A549 (cell line): ENCODE data around the gene GLT1D1.

Experiments
- CBX2 ChIP-seq: fragments of 200-600 bp; sonication (generic); IDR thresholded peaks from 2 replicates; pipeline ENCODE4 v1.6.1; 2016; ENCODE audit warnings: low read depth, mild to moderate bottlenecking, borderline replicate concordance
- ESRRA ChIP-seq: fragments of 150-350 bp; IDR thresholded peaks from 2 replicates; pipeline ENCODE4 v1.6.1; 2014; ENCODE audit warnings: mild to moderate bottlenecking, low read length, borderline replicate concordance
- HDAC2 ChIP-seq: fragments of 200-600 bp; sonication (generic); IDR thresholded peaks from 2 replicates; pipeline ENCODE4 v1.6.1; 2016
- MAFK ChIP-seq: fragments of 450-650 bp; IDR thresholded peaks from 2 replicates; pipeline ENCODE4 v1.6.1; 2014; ENCODE audit not compliant: partially characterized antibody
- NR3C1 ChIP-seq: fragments of >200 bp; sonication (Bioruptor Twin); formaldehyde crosslinking; IDR thresholded peaks from 3 replicates; pipeline ENCODE4 v1.6.1; 2017
- POLR2A ChIP-seq: IDR thresholded peaks from 2 replicates; pipeline ENCODE4 v1.6.1; 2012; ENCODE audit warnings: mild to moderate bottlenecking, low read length
- RAD21 ChIP-seq, 2 experiments: fragments of >200 bp in 1 of 2; sonication (Bioruptor Twin) in 1 of 2; formaldehyde crosslinking in 1 of 2; IDR thresholded peaks in 1 of 2; conservative IDR thresholded peaks in 1 of 2; 2 replicates in 1 of 2; 3 replicates in 1 of 2; pipeline ENCODE4 v1.6.1; 2012 to 2018; ENCODE audit warnings: inconsistent platforms in 1 of 2
- SMC3 ChIP-seq: fragments of >200 bp; sonication (Bioruptor Twin); formaldehyde crosslinking; IDR thresholded peaks from 3 replicates; pipeline ENCODE4 v1.6.1; 2018; ENCODE audit warnings: inconsistent platforms
- ZSCAN20 ChIP-seq: fragments of 250-450 bp; sonication (Bioruptor Pico); IDR thresholded peaks from 2 replicates; pipeline ENCODE4 v1.8.0; 2022; ENCODE audit warnings: mild to moderate bottlenecking, moderate library complexity
- TF ChIP-seq, protein P1 (sequence below): fragments of >200 bp; sonication (Bioruptor Twin); formaldehyde crosslinking; IDR thresholded peaks from 3 replicates; pipeline ENCODE4 v1.5.1; 2016
- TF ChIP-seq, protein P2 (sequence below): IDR thresholded peaks from 2 replicates; pipeline ENCODE4 v1.6.1; 2012
- TF ChIP-seq, protein P3 (sequence below): fragments of 200-600 bp; sonication (generic); IDR thresholded peaks from 2 replicates; pipeline ENCODE4 v1.6.1; 2016; ENCODE audit warnings: antibody characterized with exemption, mild to moderate bottlenecking, moderate library complexity

DNA sequence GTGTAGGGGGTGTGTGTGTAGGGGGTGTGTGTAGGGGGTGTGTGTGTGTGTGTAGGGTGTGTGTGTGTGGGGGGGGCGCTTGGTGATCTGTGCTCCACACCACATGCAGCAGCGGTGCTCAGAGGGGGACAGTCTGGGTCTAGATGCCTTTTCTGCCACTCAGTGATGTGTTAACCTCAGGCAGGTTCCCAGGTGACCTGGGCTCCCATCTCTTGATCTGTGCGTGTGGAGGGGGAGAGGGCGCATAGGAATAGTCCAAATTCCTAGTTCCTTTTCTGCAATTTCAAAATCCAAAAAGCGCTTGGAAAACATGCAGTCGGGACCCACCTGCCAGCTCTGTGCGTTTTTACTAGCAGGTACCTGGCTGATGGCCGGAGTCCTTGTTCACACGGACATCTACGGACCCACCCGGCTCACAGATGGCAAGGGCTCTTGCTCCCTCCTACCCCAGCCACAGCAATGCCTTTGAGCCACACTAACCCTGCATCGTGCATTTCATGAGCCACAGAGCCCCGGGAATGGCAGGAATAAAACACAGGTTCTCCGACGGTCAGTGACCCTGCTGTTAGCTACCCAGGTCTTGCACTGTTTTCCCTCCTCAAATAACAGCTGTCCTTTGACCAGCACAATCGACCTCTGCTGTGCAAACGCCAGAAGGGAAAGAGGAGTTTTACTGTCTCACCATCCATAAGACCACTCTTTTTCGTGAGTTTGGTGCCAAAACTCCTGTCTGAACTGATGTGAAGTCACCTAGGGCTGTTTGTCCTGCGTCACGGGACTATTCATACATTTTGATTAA lies 120.8 kb downstream of the GLT1D1 start:
- TF ChIP-seq, protein P1, sequence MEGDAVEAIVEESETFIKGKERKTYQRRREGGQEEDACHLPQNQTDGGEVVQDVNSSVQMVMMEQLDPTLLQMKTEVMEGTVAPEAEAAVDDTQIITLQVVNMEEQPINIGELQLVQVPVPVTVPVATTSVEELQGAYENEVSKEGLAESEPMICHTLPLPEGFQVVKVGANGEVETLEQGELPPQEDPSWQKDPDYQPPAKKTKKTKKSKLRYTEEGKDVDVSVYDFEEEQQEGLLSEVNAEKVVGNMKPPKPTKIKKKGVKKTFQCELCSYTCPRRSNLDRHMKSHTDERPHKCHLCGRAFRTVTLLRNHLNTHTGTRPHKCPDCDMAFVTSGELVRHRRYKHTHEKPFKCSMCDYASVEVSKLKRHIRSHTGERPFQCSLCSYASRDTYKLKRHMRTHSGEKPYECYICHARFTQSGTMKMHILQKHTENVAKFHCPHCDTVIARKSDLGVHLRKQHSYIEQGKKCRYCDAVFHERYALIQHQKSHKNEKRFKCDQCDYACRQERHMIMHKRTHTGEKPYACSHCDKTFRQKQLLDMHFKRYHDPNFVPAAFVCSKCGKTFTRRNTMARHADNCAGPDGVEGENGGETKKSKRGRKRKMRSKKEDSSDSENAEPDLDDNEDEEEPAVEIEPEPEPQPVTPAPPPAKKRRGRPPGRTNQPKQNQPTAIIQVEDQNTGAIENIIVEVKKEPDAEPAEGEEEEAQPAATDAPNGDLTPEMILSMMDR, result no peak
- TF ChIP-seq, protein P2, sequence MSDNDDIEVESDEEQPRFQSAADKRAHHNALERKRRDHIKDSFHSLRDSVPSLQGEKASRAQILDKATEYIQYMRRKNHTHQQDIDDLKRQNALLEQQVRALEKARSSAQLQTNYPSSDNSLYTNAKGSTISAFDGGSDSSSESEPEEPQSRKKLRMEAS, result no peak
- TF ChIP-seq MAFK, result no peak
- TF ChIP-seq NR3C1, result no peak
- TF ChIP-seq RAD21 (conservative IDR thresholded peaks at IDR 0.05 in 1 of 2, IDR thresholded peaks at IDR 0.05 in 1 of 2), result no peak
- no peak for TF ChIP-seq HDAC2
- no peak for TF ChIP-seq POLR2A
- TF ChIP-seq CBX2, result no peak
- TF ChIP-seq, protein P3, sequence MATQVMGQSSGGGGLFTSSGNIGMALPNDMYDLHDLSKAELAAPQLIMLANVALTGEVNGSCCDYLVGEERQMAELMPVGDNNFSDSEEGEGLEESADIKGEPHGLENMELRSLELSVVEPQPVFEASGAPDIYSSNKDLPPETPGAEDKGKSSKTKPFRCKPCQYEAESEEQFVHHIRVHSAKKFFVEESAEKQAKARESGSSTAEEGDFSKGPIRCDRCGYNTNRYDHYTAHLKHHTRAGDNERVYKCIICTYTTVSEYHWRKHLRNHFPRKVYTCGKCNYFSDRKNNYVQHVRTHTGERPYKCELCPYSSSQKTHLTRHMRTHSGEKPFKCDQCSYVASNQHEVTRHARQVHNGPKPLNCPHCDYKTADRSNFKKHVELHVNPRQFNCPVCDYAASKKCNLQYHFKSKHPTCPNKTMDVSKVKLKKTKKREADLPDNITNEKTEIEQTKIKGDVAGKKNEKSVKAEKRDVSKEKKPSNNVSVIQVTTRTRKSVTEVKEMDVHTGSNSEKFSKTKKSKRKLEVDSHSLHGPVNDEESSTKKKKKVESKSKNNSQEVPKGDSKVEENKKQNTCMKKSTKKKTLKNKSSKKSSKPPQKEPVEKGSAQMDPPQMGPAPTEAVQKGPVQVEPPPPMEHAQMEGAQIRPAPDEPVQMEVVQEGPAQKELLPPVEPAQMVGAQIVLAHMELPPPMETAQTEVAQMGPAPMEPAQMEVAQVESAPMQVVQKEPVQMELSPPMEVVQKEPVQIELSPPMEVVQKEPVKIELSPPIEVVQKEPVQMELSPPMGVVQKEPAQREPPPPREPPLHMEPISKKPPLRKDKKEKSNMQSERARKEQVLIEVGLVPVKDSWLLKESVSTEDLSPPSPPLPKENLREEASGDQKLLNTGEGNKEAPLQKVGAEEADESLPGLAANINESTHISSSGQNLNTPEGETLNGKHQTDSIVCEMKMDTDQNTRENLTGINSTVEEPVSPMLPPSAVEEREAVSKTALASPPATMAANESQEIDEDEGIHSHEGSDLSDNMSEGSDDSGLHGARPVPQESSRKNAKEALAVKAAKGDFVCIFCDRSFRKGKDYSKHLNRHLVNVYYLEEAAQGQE, result no peak
- no peak for TF ChIP-seq SMC3
- TF ChIP-seq ESRRA, result no peak
- no peak for TF ChIP-seq ZSCAN20 (CRISPR knock-in tag)
